GM19397 (cell line): ENCODE data around the gene ADRB1.

Experiments
- ATAC-seq: cut with Tn5 transposase; IDR thresholded peaks from one replicate; pipeline ENCODE4 v1.9.1; 2021; ENCODE audit warnings: mild to moderate bottlenecking, moderate library complexity; ENCODE audit not compliant: unreplicated experiment

ADRB1 gene

DNA sequence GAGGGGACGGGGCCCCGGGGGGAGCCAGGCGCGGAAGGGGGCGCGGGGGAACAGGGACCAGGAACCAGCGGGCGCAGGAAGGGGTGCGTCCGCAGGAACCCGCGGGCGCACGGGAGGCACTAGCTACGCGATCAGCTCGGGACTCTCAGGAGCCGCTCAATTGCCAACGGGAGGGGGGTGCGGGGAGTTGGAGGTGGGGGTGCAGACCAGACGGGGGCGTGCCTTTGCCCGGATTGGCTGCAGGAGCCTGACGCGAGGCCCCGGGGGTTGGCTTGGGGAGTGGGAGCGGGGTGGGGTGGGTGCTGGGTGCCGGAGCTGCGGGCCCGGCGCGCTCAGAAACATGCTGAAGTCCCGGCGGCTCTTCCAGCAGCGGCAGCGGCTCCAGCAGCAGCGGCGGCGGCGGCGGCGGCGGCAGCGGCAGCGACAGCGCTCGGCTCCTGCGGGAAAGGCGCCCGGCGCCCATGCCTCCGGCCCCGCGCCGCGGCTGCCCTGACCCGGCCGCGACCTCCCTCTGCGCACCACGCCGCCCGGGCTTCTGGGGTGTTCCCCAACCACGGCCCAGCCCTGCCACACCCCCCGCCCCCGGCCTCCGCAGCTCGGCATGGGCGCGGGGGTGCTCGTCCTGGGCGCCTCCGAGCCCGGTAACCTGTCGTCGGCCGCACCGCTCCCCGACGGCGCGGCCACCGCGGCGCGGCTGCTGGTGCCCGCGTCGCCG, at the start of gene ADRB1:
Gene ADRB1, plus strand, starts transcription at position 335 of the 715 bp plus-strand sequence. Its CDS starts 267 bp downstream, at position 602.
- peak; percentile 40 for ATAC-seq

DNA sequence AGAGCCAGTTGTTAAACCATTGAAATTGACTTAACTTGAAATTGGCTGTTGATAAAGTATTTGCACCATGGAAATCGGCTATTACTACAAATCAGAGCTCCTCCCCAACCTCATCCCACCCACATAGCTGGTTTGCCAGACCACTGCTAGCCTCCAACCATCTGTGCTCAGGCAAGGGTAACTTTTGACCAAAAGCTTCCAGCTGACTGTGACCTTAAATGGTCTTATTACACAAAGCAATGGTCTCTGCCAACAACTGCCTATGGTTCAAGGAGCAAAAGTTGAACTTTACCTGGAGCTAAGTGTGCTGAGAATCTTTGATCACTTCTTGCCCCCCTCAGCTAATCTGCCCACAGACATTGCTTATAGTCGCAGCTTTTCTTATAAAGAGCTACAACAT, 48.5 kb upstream of the ADRB1 start:
- no peak for ATAC-seq

DNA sequence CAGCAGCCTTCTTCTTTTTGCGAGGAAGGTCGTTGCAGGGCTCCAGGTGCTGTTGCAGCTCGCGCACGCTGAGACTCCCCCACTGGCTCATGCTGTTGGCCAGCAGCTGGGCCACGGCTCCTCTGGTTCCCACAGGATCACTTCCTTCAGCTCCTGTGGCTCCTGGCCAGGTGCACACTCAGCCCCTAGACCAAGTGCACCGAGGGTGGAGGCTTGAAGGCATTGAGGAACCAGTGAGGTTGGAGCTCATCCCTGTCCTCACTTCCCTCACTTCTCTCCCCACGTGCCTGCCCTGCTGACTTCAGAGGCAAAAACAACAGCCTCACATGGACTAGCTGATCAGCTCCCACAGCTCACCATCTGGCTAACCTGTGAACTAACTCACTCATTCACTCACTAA, 46.2 kb upstream of the ADRB1 start:
- no peak for ATAC-seq

DNA sequence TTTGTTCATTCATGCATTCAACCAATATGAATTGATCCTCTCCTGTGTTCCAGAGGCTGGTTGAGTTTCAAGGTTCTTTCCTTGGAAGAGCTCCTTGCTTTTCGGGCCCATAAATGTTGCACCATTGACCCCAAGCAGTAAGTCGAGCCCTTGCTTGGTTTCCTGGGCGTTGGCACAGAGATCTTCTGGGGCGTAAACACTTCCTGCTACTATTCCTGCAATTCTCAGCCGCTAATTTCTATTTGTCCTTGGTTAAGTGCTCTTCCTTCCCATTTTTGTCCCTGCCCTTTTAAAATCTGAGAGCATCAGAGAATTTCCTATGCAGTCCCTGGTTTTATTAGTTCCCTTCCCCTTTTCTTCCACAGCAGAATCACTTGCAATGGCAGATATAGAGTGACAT, 44.1 kb upstream of the ADRB1 start:
- no peak for ATAC-seq

DNA sequence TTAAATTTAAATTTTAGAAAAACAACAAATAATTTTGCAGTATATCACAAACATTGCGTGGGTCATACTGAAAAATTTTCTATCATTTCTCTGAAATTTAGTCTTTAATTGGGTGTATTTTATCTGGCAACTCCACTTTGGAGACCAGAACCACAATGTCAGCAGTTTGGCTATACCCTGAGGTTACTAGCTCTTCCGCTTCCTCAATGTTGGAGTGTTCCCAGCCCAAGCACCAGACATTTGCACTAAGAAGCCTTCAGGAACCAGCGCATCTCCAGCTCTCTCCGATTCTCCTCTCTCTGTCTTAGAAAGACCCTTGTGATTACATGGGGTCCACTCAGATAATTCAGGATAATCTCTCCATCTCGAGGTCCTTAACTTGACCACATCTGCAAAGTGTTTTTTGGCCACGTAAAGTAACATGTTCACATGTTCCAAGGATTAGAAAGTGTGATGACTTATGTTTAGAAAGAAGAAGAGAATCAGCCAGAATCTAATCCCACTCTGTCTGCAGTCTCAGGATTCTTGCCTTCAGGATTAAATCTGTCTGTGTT, 43.1 kb upstream of the ADRB1 start:
- ATAC-seq: no peak

DNA sequence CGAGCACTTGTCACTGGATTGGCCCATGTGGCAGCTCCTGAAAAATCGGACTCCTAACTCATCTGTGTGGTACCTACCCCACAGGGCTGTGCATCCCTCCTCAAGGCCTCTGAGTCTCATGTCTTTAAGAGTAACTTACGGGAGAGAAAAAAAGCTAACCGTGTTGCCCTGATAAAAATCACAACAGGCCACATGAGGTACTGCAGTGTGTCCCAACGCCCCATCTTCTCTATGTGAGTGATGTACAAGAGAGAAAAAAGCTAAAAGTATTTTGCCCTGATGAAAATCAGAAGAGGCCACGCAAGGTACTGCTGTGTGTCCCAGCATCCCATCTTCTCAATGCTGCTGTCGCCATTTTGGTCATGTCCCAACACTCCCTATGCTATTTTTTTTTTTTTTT, 41.2 kb upstream of the ADRB1 start:
- ATAC-seq: no peak

DNA sequence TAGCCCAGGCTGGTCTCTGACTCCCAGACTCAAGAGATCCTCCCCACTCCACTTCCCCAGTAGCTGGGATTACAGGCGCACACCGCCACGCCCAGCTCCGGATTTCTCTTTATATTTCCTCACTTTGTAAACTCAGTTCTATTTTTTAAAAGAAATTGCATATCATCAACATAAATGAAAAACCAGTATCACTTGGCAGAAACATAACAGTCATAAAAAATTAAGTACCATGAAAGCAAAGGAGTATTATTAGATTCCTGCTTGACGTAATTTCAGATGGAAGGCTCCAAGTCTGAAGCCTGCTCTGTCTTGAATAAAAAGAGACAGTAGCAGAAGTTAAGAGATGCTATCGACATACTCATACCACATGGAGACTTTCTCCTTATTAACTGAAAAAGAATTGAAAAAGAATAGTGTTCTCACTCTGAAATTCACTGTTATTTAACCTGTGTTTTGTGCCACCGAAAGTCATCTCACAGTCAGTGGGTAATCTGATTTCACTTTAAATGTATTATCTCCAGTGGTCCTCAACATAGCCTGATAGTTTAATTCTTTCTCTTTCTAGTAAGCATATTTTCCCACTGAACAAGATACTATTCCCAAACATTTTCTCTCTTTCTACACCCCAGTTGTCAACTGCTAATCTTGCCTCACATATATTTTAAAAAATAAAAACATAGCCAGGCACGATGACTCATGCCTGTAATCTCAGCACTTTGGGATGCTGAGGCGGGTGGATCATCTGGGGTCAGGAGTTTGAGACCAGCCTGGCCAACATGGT, 40.3 kb upstream of the ADRB1 start:
- ATAC-seq: no peak

DNA sequence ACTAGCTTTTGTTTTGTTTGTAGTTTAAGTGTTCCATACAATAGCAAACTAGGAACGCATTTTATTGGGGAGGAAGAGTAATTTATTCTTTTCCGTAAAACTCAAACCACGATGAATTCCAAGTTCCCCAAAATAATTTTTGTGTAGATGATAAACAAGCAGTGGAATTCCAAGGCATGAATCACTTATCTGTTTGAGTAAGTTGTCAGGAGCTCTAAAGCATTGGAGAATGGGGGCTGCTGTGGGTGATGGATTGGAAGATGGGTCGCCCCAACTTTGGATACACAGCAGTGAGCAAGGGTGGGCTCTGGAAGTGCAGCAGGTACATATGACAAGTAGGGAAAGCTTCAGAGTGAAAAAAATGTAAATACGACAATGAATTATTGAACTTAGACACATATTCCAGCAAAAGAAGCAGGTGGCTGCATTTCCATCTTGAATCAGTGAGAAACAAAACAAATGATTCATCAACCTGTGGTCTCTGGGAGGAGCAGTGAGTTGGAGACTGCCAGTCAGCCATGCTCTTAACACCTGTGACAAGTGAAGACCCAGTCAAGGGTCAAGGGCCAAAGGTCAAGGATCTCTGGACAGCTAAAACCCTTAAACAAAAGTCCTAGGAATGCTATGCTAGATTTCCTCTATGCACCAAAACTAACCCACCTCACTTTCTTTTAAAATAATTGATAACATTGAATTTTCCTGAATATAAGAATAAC, 34.2 kb upstream of the ADRB1 start:
- ATAC-seq: no peak

DNA sequence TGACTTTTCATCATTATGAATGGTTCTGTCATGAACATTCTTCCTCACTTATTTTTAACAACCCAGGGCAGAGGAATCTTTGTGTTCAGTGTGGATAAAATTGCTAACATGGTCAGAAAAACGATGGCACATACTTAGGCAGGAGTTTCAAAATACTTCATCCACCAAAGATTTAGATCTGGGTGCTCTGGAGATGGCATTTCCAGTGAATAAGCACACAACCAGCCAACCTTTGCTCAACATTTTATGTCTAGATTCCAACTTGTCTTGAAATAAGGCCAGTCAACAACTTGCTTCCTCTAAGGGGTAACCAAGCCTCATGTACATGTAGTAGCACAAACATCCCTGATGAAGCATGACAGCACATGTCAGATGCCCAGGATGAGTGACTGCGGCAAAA, 33.4 kb upstream of the ADRB1 start:
- no peak for ATAC-seq

DNA sequence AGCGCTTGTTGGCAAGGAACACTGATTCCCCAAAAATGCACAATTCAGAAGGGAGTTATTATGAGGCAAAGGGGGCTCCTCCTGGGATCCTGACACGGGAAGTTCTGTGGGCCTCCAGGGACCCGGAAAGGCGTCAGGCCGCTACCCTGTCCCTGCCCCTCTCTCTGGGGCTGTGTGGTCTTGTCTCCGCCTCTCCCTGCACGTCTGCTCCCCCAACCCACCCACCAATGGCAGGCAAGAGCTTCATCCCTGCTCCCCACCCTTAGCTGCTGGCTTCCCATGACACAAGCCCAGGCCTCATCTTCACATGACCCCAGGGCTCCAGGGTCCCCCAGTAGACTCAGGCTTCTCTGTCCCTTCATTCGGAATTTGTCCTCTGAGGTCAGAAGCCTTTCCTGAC, 31.0 kb upstream of the ADRB1 start:
- no peak for ATAC-seq

DNA sequence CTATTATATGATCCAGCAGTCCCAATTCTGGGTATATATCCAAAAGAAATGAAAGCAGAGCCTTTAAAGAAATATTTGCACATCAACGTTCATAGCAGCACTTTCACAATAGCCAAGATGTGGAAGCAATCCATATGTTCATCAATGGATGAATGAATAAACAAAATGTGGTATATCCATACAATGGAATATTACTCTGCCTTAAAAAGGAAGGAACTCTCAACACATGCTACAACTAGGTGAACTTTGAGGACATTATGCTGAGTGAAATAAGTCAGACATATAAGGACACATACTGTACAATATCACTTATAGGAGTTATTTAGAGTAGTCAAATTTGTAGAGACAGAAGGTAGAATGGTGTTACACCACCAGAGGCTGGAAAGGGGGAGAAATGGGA, 28.0 kb upstream of the ADRB1 start:
- ATAC-seq: no peak

DNA sequence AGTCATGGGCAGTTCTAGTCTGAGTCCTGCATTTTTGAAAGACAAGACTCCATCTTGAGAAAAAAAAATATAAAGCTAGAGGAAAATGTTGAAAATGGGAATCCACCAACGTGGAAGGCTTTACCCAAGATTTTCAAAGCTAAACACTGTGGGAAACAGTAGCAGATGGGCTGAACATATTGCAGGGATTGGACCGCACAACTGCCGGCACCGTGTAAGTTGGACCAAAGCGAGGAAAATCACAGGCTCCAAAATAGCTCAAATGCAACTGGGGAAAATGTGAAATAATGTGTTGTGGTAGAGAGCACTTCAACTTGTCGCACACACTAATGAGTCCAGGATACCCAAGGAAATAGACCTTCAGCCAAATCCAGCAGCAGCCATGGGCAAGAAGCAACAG, 26.4 kb upstream of the ADRB1 start:
- no peak for ATAC-seq

DNA sequence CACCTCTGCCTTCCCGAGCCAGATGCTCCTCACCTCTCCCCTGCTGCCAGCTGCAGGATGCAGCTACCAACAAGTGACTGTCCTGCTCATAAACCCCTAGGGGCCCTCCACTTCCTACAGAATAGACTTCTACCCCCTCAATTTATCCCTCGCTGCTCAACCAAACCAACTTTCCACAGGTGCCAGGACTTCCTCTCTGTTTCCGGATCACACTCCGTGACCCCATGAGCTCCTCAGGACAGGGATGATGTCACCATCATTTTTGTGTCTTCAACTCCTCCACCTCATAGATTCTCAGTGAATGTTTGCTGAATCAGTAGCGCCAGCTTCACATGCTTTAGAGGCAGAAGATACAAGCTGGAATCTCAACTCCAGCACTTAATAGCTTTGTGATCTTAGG, 25.8 kb upstream of the ADRB1 start:
- no peak for ATAC-seq

DNA sequence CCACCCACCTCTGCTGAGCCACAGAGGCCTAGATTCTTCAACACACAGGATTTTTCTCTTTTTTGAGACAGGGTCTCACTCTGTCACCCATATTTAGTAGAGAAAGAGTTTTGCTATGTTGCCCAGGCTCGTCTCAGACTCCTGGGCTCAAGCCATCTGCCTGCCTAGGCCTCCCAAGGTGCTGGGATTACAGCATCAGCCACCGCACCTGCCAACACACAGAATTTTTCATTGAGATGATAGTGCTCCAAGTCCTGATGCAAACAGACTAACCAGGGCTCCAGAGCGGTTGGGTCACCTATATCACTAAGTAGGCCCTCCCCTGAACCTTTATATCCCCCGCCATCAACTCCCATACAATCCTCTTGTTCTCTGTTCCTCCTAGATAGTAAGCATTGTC, 24.4 kb upstream of the ADRB1 start:
- ATAC-seq: no peak

DNA sequence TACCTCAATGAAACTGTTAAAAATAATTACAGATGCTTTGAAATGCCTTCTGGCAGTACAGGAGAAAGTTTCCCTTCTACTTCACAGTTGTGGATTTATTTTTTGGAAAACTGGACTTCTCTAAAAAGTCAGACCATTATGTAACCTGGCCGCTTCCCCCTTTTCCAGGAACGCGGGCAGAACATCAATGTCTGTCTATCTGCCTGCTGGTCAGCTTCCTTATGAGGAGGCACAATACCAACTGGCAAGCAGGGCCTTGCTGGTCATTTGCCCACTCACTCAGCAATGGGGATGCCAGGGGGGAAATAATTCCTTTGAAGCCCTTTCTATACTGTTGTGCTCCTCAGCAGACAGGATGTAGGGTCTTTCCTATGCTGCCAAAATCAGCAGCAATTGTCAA, 22.5 kb upstream of the ADRB1 start:
- no peak for ATAC-seq

DNA sequence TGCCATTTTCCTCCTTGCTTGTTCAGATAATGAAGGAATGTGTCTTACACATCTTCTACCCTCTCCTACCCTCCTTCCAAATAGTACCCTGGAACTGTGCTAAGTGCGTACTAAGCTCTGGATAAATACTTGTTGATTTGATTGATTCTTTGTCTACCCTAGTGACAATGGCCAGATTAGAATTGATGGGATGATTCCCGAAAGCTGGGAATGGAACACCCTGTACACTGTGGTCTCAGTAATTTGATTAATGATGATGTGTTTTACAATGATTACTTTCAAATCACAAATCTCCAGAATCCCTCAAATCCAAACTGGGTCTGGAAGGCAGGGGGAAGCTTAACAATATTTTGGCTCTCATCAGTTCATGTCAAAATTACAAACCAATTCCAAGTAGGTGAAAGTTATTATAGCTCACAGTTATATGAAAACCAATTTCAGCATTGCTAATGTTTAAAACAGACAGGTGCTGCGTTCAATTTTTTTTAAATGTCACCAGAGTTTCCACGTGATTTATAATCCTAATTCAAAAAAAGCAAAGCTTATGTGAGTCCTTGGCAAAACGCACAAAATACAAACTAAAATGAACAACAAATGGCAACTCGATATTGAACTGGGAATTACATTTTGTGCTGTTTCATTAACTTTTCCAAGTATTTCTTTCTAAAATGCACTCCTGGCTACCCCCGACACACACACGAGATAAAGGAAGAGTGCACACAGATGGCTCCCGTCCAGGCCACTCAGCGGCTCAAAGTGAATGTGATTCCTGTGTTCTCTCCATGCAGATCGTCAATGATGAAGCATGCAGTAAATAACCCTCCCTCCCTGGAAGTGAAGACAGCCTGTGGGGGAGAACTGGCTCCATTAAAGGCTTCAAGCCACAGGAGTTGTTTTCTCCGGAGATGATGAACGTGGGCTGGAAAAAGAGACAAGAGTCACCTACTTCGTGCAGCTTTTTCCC, 21.7 kb upstream of the ADRB1 start:
- ATAC-seq: no peak

DNA sequence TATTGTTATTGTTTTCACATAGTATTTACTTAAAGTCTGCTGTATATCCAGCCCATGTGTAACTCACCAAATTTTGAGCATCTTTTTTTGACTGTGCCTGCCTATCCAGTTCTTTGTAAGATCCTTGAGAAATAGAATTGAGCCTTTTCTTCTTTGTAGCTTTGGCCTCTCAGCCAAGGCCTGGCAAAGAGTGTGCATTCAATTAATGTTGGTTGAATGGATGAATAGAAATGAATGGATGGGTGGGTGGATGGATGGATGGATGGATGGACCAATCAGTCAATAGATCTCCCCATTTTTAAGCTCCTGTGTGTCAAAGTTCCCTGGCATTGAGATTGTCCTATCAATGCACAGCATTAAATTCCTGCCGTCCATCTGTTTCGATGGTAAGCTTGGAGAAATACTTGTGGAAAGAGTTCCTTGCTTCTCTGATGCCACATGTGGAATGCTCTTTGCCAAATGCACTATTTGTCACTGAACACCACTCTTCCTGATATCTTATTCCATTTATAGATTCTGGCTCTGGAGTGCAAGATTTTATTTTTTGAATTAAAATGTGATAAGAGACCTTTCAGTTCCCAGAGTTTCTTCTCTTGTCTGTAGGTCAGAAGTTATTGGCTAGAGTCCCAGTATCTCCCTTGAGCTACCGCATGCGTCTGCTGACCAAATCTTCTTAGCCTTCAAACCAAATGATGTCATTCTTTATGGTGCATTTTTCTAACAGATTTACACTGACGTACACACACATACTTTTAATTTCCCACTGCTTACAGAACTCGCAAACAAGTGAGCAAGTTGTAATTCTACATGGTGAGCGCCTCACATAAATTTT, 20.7 kb upstream of the ADRB1 start:
- no peak for ATAC-seq

DNA sequence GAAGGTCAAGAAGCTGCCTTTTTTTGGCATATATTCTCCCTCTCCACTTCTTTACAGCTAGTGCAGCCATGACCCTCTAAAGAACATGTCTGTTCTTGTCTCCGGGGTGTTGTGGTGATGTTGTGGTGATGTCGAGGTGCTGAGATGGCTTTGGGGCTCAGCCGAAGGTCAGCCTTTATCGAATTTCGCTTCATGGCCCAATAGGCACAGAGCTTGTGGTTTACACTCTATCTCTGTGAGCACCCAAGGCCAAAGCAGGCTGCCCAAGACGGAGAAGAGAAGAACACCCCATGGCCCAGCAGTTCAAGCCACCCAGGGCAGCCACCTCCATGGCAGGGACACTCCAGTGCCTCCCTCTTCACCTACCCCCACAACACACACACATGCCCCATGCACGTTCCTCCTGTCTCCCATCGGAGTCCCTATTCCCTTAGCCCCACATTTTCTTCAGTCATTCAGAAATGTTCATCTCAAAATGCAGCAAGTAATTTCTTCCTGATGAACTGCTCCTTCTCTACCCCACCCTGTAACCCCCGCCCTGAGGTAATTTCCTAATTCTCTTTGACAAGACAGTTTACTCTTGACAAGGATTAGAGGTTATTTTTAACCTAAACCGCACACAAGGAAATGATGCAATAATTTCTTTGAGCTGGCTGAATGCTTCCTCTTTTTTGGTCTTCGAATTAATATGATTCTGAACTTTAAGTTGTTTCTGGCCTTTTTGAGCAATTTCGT, 18.6 kb upstream of the ADRB1 start:
- ATAC-seq: peak; percentile 75

DNA sequence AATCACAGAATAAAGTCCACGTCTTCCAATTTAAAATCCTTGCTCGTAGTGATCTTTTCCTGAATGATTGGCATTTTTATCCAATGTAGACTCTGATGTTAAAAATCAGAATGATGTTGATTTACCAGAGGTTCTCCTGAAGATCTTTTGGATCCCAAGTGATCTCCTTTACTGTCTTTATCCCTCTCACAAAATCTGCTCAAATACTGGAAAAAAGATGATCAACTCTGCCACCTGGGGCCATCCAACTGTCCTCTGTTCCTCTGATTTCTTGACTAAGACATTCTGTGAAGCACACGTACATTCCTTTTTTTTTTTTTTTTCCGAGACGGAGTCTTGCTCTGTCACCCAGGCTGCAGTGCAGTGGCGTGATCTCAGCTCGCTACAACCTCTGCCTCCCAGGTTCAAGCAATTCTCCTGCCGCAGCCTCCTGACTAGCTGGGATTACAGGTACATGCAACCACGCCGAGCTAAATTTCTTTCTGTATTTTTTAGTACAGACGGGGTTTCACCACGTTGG, 18.0 kb upstream of the ADRB1 start:
- ATAC-seq: no peak
